Ascending aorta (tissue), 2 donors: ENCODE measurements around the gene FBXO15. TPM values are rescaled to one million over a fixed set of nuclear protein-coding genes. Genes with fewer than 3 reads are reported as not detected.

Experiments used
- DNase-seq, 2 donors: peaks; one replicate each; pipeline ENCODE4 v3.0.0-alpha.2; 2019; ENCODE audit warnings: low spot score in 2 of 2
- H3K27ac ChIP-seq, 2 donors: fragments of 200-600 bp; sonication (generic); one replicate each; pipeline ENCODE4 v1.5.1; 2016 to 2017; ENCODE audit warnings: mild to moderate bottlenecking in 1 of 2
- H3K27me3 ChIP-seq: fragments of 200-600 bp; sonication (generic); one replicate; pipeline ENCODE4 v1.5.1; 2017
- H3K36me3 ChIP-seq, 2 donors: fragments of 200-600 bp; sonication (generic); one replicate each; pipeline ENCODE4 v1.5.1; 2016
- H3K4me1 ChIP-seq, 2 donors: fragments of 200-600 bp; sonication (generic); one replicate each; pipeline ENCODE4 v1.5.1; 2016 to 2017; ENCODE audit warnings: mild to moderate bottlenecking in 1 of 2
- H3K4me3 ChIP-seq, 2 donors: fragments of 200-600 bp; sonication (generic); one replicate each; pipeline ENCODE4 v1.5.1; 2016 to 2017; ENCODE audit warnings: mild to moderate bottlenecking in 1 of 2
- H3K9me3 ChIP-seq, 2 donors: fragments of 200-600 bp; sonication (generic); one replicate each; pipeline ENCODE4 v1.5.1; 2016
- intact Hi-C: fragments of 100-400 bp; cut with DNase I; formaldehyde crosslinking; loops from one replicate; pipeline ENCODE4 v1.15.1; 2023
- total RNA-seq: library from RNA; depleted of rRNA; stranded (reverse); fragments of >200 nt; gene quantifications from one replicate; pipeline ENCODE4 v1.1.0, GENCODE V29; 2016
- TF ChIP-seq, protein P1 (sequence below), 3 experiments: fragments of 200-600 bp in 2 of 3; fragments of 450-650 bp in 1 of 3; sonication (generic) in 2 of 3; IDR thresholded peaks; one replicate each; pipeline ENCODE4 v1.5.1; 2016 to 2019; ENCODE audit warnings: antibody characterized with exemption in 3 of 3, mild to moderate bottlenecking in 1 of 3, moderate library complexity in 1 of 3

The FBXO15 gene, protein sequence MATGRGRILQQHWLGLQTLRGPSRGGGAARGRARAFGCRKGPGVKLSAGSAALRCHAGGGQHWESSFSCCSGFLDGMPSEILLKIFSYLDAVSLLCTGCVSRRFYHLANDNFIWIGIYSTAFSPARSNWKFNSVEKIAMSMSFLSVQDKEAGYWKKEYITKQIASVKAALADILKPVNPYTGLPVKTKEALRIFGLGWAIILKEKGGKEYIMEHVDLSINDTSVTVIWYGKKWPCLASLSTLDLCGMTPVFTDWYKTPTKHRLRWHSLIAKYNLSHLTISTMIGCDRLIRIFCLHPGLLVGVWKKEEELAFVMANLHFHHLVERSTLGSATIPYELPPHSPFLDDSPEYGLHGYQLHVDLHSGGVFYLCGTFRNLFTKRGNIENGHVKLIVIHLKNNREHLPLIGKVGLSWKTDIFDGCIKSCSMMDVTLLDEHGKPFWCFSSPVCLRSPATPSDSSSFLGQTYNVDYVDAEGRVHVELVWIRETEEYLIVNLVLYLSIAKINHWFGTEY
- total RNA-seq = not detected

DNA sequence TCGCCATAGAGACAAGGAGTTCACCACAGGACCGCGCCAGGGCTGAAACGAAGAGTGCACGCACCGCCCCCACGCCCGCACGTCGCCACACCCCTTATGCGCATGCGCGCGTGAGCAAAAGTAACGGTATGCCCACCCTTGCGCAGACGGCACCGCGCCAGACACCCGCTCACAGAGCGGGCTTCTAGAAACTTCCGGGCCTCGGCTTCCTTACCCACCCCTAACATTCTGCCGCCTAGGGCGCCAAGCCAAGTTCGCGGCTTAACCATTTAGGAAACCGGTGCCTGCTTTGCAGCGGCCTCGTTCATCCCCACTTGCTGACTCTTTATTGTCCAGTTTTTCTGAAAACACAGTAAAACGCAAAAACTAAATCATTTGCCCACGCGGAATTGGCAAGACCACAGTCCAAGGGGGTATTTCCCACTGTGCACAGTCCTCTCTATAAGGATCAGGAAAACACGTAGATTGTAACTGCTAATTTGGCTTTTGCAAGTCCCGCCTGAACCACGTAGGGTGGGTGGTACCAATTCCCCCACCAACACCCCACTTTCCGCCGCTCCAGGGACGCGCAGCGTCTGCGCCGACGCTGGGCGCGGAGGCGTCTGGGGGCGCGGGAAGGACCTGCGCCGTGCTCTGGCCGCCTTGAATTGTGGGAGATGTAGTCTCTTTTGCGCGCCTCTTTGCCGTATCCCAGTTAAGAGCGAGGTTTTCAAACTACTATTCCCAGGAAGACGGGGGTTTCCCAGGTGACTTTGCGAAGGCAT, at the start of gene FBXO15, which contains the start of gene TIMM21:
Gene FBXO15 (minus strand): TSS at position 56 of the 764 bp plus-strand sequence. CDS start 49 bp downstream, at position 7.
Gene TIMM21 (plus strand): TSS at position 745 of the 764 bp plus-strand sequence. CDS start 286 bp downstream, outside the sequence.
- no peaks in the 10 kb centered on the region for H3K9me3 ChIP-seq
- intact Hi-C loops = loop anchor here (1.0 to 2.0 kb wide), 3 partner anchors 144 to 451 kb away; partner anchors contain the start of gene CNDP2
- H3K27ac ChIP-seq = peak within 1 kb of the TSS; percentile 84 to 95
- H3K36me3 ChIP-seq = no peaks in the 10 kb centered on the region
- peak; percentile 82 to 97 for DNase-seq
- no peaks in the 10 kb centered on the region for H3K27me3 ChIP-seq
- peak within 1 kb of the TSS; percentile 78 to 90 for H3K4me3 ChIP-seq
- TF ChIP-seq, protein P1, sequence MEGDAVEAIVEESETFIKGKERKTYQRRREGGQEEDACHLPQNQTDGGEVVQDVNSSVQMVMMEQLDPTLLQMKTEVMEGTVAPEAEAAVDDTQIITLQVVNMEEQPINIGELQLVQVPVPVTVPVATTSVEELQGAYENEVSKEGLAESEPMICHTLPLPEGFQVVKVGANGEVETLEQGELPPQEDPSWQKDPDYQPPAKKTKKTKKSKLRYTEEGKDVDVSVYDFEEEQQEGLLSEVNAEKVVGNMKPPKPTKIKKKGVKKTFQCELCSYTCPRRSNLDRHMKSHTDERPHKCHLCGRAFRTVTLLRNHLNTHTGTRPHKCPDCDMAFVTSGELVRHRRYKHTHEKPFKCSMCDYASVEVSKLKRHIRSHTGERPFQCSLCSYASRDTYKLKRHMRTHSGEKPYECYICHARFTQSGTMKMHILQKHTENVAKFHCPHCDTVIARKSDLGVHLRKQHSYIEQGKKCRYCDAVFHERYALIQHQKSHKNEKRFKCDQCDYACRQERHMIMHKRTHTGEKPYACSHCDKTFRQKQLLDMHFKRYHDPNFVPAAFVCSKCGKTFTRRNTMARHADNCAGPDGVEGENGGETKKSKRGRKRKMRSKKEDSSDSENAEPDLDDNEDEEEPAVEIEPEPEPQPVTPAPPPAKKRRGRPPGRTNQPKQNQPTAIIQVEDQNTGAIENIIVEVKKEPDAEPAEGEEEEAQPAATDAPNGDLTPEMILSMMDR (IDR thresholded peaks at IDR 0.05) = no peak
- peaks cover 4 to 12% of the 10 kb centered on the region in 2 donors for H3K4me1 ChIP-seq

DNA sequence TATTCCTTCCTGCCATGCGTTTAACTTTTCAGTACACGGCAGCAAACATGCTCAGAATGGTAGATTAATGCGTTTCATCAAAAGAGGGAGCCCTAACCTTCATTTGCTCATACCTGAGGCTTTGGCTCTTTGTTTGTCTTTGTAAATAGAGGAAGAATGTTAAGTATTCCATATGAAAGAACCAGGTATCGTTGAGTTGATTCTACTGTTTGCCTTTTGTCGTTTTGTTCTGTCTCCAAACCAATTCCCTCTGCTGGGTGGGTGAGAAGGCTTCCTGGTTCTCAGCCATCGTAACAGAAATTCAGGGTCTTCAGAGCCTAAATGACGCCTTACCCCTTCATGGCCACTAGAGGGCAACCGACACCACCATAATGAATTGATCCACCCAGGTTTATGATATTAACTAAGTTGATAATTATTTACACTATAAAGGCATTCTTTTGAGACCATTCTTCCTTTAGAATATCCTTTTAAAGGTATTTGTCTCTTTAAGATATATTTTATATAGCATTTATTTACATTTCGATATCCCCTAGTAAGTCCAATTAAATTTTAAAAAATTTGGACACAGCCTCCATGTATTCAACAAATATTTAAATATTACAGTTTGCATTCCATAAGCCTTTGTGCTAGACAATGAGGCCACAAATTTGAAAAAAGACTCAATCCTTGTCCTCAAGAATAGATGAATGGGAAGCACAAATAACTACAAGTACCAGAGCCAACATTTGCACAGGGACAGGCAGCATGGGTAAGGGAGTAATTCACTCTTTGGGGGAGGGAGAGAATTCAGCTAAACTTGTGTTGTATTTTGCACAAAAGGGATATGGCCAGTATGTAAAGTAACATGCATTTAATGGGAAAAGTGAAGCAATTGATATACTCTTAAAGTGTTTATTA, 48.8 kb upstream of the FBXO15 start:
- DNase-seq = peak in 1 of 2 donors; percentile 64
- intact Hi-C loops = loop anchor here (1.0 to 5.0 kb wide), 3 partner anchors 146 to 356 kb away; partner anchors contain the start of gene CNDP2
- H3K27me3 ChIP-seq = no peaks in the 10 kb centered on the region
- H3K27ac ChIP-seq = no peak overlapping the region
- no peaks in the 10 kb centered on the region for H3K9me3 ChIP-seq
- no peaks in the 10 kb centered on the region for H3K4me1 ChIP-seq
- H3K36me3 ChIP-seq = no peaks in the 10 kb centered on the region
- H3K4me3 ChIP-seq = no peak overlapping the region
- TF ChIP-seq, protein P1 (IDR thresholded peaks at IDR 0.05) = peak; percentile 70 to 86 (median 70)

DNA sequence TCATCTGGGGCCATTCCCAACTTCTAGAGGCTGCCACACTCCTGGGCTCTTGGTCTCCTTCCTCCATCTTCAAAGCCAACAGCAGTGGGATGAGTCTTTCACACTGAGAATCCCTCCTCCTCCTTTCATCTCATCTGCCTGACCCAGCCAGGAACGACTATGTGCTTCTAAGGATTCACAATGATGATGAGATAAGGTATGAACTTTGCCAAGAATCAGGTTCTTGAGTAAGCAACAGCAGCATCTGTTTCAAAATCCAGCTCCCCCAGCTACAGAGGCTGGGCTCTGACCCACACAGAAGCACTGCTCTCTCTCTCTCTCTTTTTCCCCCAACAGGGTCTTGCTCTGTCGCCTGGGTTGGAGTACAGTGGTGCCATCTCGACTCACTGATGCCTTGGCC, 47.1 kb upstream of the FBXO15 start:
- TF ChIP-seq, protein P1 (IDR thresholded peaks at IDR 0.05) = no peak
- no peaks in the 10 kb centered on the region for H3K4me1 ChIP-seq
- H3K27me3 ChIP-seq = no peaks in the 10 kb centered on the region
- H3K9me3 ChIP-seq = no peaks in the 10 kb centered on the region
- intact Hi-C loops = loop anchor here (5.0 kb wide), 1 partner anchor 303 kb away; the partner anchor contains the start of gene CNDP2
- DNase-seq = peak in 1 of 2 donors; percentile 18
- H3K27ac ChIP-seq = no peak overlapping the region
- H3K4me3 ChIP-seq = no peak overlapping the region
- no peaks in the 10 kb centered on the region for H3K36me3 ChIP-seq

DNA sequence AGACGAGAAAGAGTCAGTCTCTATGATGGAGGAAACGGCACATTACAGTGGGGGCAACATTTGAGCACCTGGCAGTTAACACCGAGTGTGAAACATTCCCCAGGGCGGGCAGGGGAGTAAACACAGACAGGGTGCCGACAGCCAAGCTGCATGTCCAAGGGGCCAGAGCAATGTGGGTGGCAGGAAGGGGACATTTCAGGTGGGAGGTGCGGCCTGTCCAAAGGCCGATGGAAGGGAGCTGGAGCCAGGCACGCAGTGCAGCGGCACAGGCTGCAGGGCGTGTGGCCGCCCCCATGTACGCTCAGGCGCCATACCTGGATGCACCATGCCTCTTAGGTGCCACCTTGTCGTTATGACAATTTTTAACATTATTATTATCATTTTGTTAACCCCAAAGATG, 43.9 kb upstream of the FBXO15 start:
- intact Hi-C loops = no loop called here

More for the DNA sequence above, 43.9 kb upstream of the FBXO15 start:
- DNase-seq = peak in 1 of 2 donors; percentile 44
- H3K27ac ChIP-seq = no peak overlapping the region
- H3K4me1 ChIP-seq = no peaks in the 10 kb centered on the region
- no peak overlapping the region for H3K4me3 ChIP-seq
- no peaks in the 10 kb centered on the region for H3K9me3 ChIP-seq
- no peaks in the 10 kb centered on the region for H3K27me3 ChIP-seq
- no peaks in the 10 kb centered on the region for H3K36me3 ChIP-seq
- TF ChIP-seq, protein P1 (IDR thresholded peaks at IDR 0.05) = no peak
